NCI-H2107 treated with DMSO at 0.1 percent for 48 hours (cell line): ENCODE measurements around the gene GRHPR.
A peak's percentile ranks its signal among the peaks of the same experiment; 100 is the strongest.
"Not testable (repeated sequence)": the region's sequence is repeated elsewhere in the genome, so short reads cannot be mapped to it uniquely, and the experiment has no call there.

Source experiments
- DNase-seq: peaks from one replicate; lab custom pipeline; 2025; ENCODE audit not compliant: unreplicated experiment; lab: John Stamatoyannopoulos, UW

The GRHPR gene

GRCh38 chr9:37422289-37423104 lies at the start of gene GRHPR:
Gene GRHPR, plus strand, starts transcription at chr9:37422696. Its CDS starts 55 bp downstream, at chr9:37422751.
- DNase-seq = peak; percentile 56

GRCh38 chr9:37372839-37373238 lies 49.7 kb upstream of the GRHPR start:
- DNase-seq = no peak

GRCh38 chr9:37373621-37374020 lies 48.9 kb upstream of the GRHPR start:
- no peak for DNase-seq

- no peak for DNase-seq
Observed at GRCh38 chr9:37374892-37375291, 47.6 kb upstream of the GRHPR start.

- DNase-seq = no peak
Observed at GRCh38 chr9:37377688-37378612, 44.5 kb upstream of the GRHPR start.

GRCh38 chr9:37378613-37379004 lies 43.9 kb upstream of the GRHPR start:
- DNase-seq = no peak

- DNase-seq = no peak
Observed at GRCh38 chr9:37379835-37380234, 42.7 kb upstream of the GRHPR start.

GRCh38 chr9:37380570-37380969 lies 41.9 kb upstream of the GRHPR start:
- DNase-seq = no peak

GRCh38 chr9:37381094-37381741 lies 41.3 kb upstream of the GRHPR start:
- DNase-seq = no peak

- DNase-seq = no peak
Observed at GRCh38 chr9:37382161-37382981, 40.1 kb upstream of the GRHPR start.

GRCh38 chr9:37382982-37383357 lies 39.5 kb upstream of the GRHPR start:
- no peak for DNase-seq

GRCh38 chr9:37383393-37383792 lies 39.1 kb upstream of the GRHPR start:
- no peak for DNase-seq

GRCh38 chr9:37383876-37384746 lies 38.4 kb upstream of the GRHPR start:
- no peak for DNase-seq

GRCh38 chr9:37385286-37385685 lies 37.2 kb upstream of the GRHPR start:
- no peak for DNase-seq

GRCh38 chr9:37386988-37387387 lies 35.5 kb upstream of the GRHPR start:
- DNase-seq = no peak

GRCh38 chr9:37390759-37391158 lies 31.7 kb upstream of the GRHPR start:
- no peak for DNase-seq

- DNase-seq = no peak
Observed at GRCh38 chr9:37392272-37392671, 30.2 kb upstream of the GRHPR start.

- no peak for DNase-seq
Observed at GRCh38 chr9:37395229-37395628, 27.3 kb upstream of the GRHPR start.

- no peak for DNase-seq
Observed at GRCh38 chr9:37395663-37396062, 26.8 kb upstream of the GRHPR start.

GRCh38 chr9:37397948-37398347 lies 24.5 kb upstream of the GRHPR start:
- not testable (repeated sequence) for DNase-seq
